HAP-1 (cell line): Measurements from ENCODE around the gene GALR3.

ENCODE experiments used
- DNase-seq, 2 experiments: peaks; one replicate each; pipeline ENCODE4 v3.0.0-alpha.2; 2016 to 2020; ENCODE audit warnings: low spot score in 2 of 2
- H3K27me3 ChIP-seq: fragments of 250-450 bp; sonication (Bioruptor Pico); 2 replicates; pipeline ENCODE4 v1.5.1; 2020; ENCODE audit warnings: low read depth, mild to moderate bottlenecking, moderate library complexity
- H3K36me3 ChIP-seq: fragments of 250-450 bp; sonication (Bioruptor Pico); replicated peaks from 2 replicates; pipeline ENCODE4 v1.5.1; 2020; ENCODE audit warnings: mild to moderate bottlenecking
- H3K4me1 ChIP-seq: fragments of 250-450 bp; sonication (Bioruptor Pico); 2 replicates; pipeline ENCODE4 v1.5.1; 2020; ENCODE audit warnings: mild to moderate bottlenecking
- H3K4me3 ChIP-seq: fragments of 250-450 bp; sonication (Bioruptor Pico); 2 replicates; pipeline ENCODE4 v1.5.1; 2020; ENCODE audit warnings: mild to moderate bottlenecking, moderate library complexity
- H3K9me3 ChIP-seq: fragments of 250-450 bp; sonication (Bioruptor Pico); 2 replicates; pipeline ENCODE4 v1.5.1; 2020; ENCODE audit warnings: mild to moderate bottlenecking, moderate library complexity
- in situ Hi-C: fragments of 300-500 bp; cut with MboI; formaldehyde crosslinking; loops from 3 replicates; pipeline ENCODE4 v1.14.3; 2020; ENCODE audit warnings: low sequenced_read_pairs, inconsistent platforms, mixed read lengths

GALR3 gene

GRCh38 chr22:37807410-37808293, 15.5 kb upstream of the GALR3 start, which contains the start of gene GCAT:
Gene GCAT (plus strand): TSS chr22:37807934. CDS start chr22:37807968, 34 bp downstream.
- H3K27me3 ChIP-seq = peaks cover 5% of the 10 kb centered on the region

GRCh38 chr22:37808294-37808657, 14.9 kb upstream of the GALR3 start:
- no peaks in the 10 kb centered on the region for H3K9me3 ChIP-seq
- no peaks in the 10 kb centered on the region; the same call in 1 of the 2 replicates for H3K36me3 ChIP-seq
- peak overlapping the region; percentile 73 for H3K4me3 ChIP-seq
- H3K4me1 ChIP-seq = peaks cover 4% of the 10 kb centered on the region
- no peak for DNase-seq
- H3K27me3 ChIP-seq = peaks cover 5% of the 10 kb centered on the region
- in situ Hi-C loops = no loop called here

More at GRCh38 chr22:37807410-37808293, 15.5 kb upstream of the GALR3 start, which contains the start of gene GCAT:
- peak; percentile 94 to 98 for DNase-seq
- in situ Hi-C loops = no loop called here
- Histone ChIP-seq H3K36me3 (no peaks in the 10 kb centered on the region; the same call in 1 of the 2 replicates), H3K4me3 (peak within 1 kb of the TSS; percentile 73), H3K9me3 (no peaks in the 10 kb centered on the region), H3K4me1 (peaks cover 7% of the 10 kb centered on the region)

GRCh38 chr22:37809672-37810333, 13.4 kb upstream of the GALR3 start:
- Histone ChIP-seq H3K4me3 (no peak overlapping the region), H3K9me3 (no peaks in the 10 kb centered on the region), H3K4me1 (peaks cover 4% of the 10 kb centered on the region), H3K27me3 (peaks cover 5% of the 10 kb centered on the region), H3K36me3 (peaks cover 7% of the 10 kb centered on the region)
- in situ Hi-C loops = loop anchor here (10.0 kb wide), 1 partner anchor 145 kb away; the partner anchor contains the start of genes C22orf23 and POLR2F
- DNase-seq = no peak

- in situ Hi-C loops = loop anchor here (10.0 kb wide), 1 partner anchor 143 kb away; the partner anchor contains the start of genes C22orf23 and POLR2F
- no peaks in the 10 kb centered on the region; the same call in 1 of the 2 replicates for H3K27me3 ChIP-seq
- peaks cover 4% of the 10 kb centered on the region for H3K4me1 ChIP-seq
- H3K9me3 ChIP-seq = no peaks in the 10 kb centered on the region
- no peak for DNase-seq
- no peak overlapping the region for H3K4me3 ChIP-seq
- peaks cover 19% of the 10 kb centered on the region for H3K36me3 ChIP-seq
Measured at GRCh38 chr22:37811867-37812266, 11.3 kb upstream of the GALR3 start.

GRCh38 chr22:37812869-37813678, 10.1 kb upstream of the GALR3 start:
- Histone ChIP-seq H3K4me1 (peaks cover 4% of the 10 kb centered on the region), H3K9me3 (no peaks in the 10 kb centered on the region), H3K27me3 (no peaks in the 10 kb centered on the region), H3K4me3 (no peak overlapping the region), H3K36me3 (peaks cover 20% of the 10 kb centered on the region)
- no peak for DNase-seq
- in situ Hi-C loops = loop anchor here (10.0 kb wide), 1 partner anchor 142 kb away; the partner anchor contains the start of genes C22orf23 and POLR2F

GRCh38 chr22:37815593-37815992, 7.6 kb upstream of the GALR3 start:
- no peak for DNase-seq
- Histone ChIP-seq H3K36me3 (peaks cover 20% of the 10 kb centered on the region), H3K4me3 (no peak overlapping the region), H3K4me1 (peaks cover 4% of the 10 kb centered on the region; the same call in 1 of the 2 replicates), H3K9me3 (no peaks in the 10 kb centered on the region), H3K27me3 (no peaks in the 10 kb centered on the region)
- in situ Hi-C loops = loop anchor here (10.0 kb wide), 1 partner anchor 139 kb away; the partner anchor contains the start of genes C22orf23 and POLR2F

- DNase-seq = no peak
- H3K27me3 ChIP-seq = no peaks in the 10 kb centered on the region
- in situ Hi-C loops = loop anchor here (10.0 kb wide), 1 partner anchor 138 kb away; the partner anchor contains the start of genes C22orf23 and POLR2F
- H3K4me3 ChIP-seq = no peak overlapping the region
- H3K9me3 ChIP-seq = no peaks in the 10 kb centered on the region
- peaks cover 20% of the 10 kb centered on the region for H3K36me3 ChIP-seq
- peaks cover 4% of the 10 kb centered on the region; the same call in 1 of the 2 replicates for H3K4me1 ChIP-seq
Measured at GRCh38 chr22:37816543-37817180, 6.5 kb upstream of the GALR3 start.

GRCh38 chr22:37817705-37818408, 5.3 kb upstream of the GALR3 start:
- DNase-seq = peak; percentile 76 to 92
- Histone ChIP-seq H3K4me1 (peaks cover 4% of the 10 kb centered on the region; the same call in 1 of the 2 replicates), H3K36me3 (peaks cover 20% of the 10 kb centered on the region), H3K9me3 (no peaks in the 10 kb centered on the region), H3K4me3 (peak overlapping the region; percentile 9; the same call in 1 of the 2 replicates), H3K27me3 (no peaks in the 10 kb centered on the region)
- in situ Hi-C loops = loop anchor here (10.0 kb wide), 1 partner anchor 137 kb away; the partner anchor contains the start of genes C22orf23 and POLR2F

GRCh38 chr22:37818409-37819104, 4.6 kb upstream of the GALR3 start:
- Histone ChIP-seq H3K4me3 (no peak overlapping the region), H3K9me3 (no peaks in the 10 kb centered on the region)

GRCh38 chr22:37819105-37819433, 4.1 kb upstream of the GALR3 start:
- Histone ChIP-seq H3K36me3 (peaks cover 20% of the 10 kb centered on the region), H3K9me3 (no peaks in the 10 kb centered on the region), H3K27me3 (no peaks in the 10 kb centered on the region), H3K4me3 (no peak overlapping the region), H3K4me1 (peaks cover 4% of the 10 kb centered on the region; the same call in 1 of the 2 replicates)
- no peak for DNase-seq
- in situ Hi-C loops = loop anchor here (10.0 kb wide), 1 partner anchor 136 kb away; the partner anchor contains the start of genes C22orf23 and POLR2F

More at GRCh38 chr22:37818409-37819104, 4.6 kb upstream of the GALR3 start:
- Histone ChIP-seq H3K27me3 (no peaks in the 10 kb centered on the region), H3K36me3 (peaks cover 20% of the 10 kb centered on the region), H3K4me1 (peaks cover 4% of the 10 kb centered on the region; the same call in 1 of the 2 replicates)
- no peak for DNase-seq
- in situ Hi-C loops = loop anchor here (10.0 kb wide), 1 partner anchor 136 kb away; the partner anchor contains the start of genes C22orf23 and POLR2F

GRCh38 chr22:37820350-37820749, 2.8 kb upstream of the GALR3 start:
- in situ Hi-C loops = no loop called here
- peaks cover 8% of the 10 kb centered on the region for H3K36me3 ChIP-seq
- DNase-seq = no peak
- no peaks in the 10 kb centered on the region for H3K27me3 ChIP-seq
- H3K9me3 ChIP-seq = no peaks in the 10 kb centered on the region
- no peak overlapping the region for H3K4me3 ChIP-seq
- peaks cover 4% of the 10 kb centered on the region; the same call in 1 of the 2 replicates for H3K4me1 ChIP-seq
